Psoas muscle (tissue), 8 donors: Measurements from ENCODE around the gene DMBX1. TPM values are rescaled to one million over a fixed set of nuclear protein-coding genes. Genes with fewer than 3 reads are reported as not detected.

ENCODE experiments used
- ATAC-seq, 4 donors: fragments of 200-7000 bp; cut with Tn5 transposase; one replicate each; pipeline ENCODE4 v1.9.1; 2020; ENCODE audit warnings: moderate library complexity in 3 of 4, mild to moderate bottlenecking in 2 of 4
- DNase-seq, 2 donors: peaks; one replicate each; pipeline ENCODE4 v3.0.0-alpha.2; 2020
- H3K27ac ChIP-seq: fragments of 200-600 bp; one replicate; pipeline ENCODE4 v1.8.0; 2022
- H3K27me3 ChIP-seq, 3 donors: fragments of 200-600 bp in 1 of 3; one replicate each; pipeline versions ENCODE4 v1.6.1 to v1.8.0; 2013 to 2022; ENCODE audit warnings: low read length in 2 of 3, mild to moderate bottlenecking in 2 of 3, moderate library complexity in 1 of 3; ENCODE audit not compliant: insufficient read depth in 3 of 3
- H3K36me3 ChIP-seq, 2 donors: fragments of 200-600 bp in 1 of 2; one replicate each; pipeline versions ENCODE4 v1.6.1 to v1.8.0; 2013 to 2022; ENCODE audit warnings: low read depth in 1 of 2, mild to moderate bottlenecking in 1 of 2, moderate library complexity in 1 of 2; ENCODE audit not compliant: insufficient read depth in 1 of 2
- H3K4me1 ChIP-seq: fragments of 200-600 bp; one replicate; pipeline ENCODE4 v1.8.0; 2022
- H3K4me3 ChIP-seq: fragments of 200-600 bp; one replicate; pipeline ENCODE4 v1.8.0; 2022; ENCODE audit warnings: mild to moderate bottlenecking
- H3K9me3 ChIP-seq: fragments of 200-600 bp; one replicate; pipeline ENCODE4 v1.8.0; 2022
- CTCF ChIP-seq: fragments of 200-600 bp; IDR thresholded peaks from one replicate; pipeline ENCODE4 v1.8.0; 2022; ENCODE audit warnings: antibody characterized with exemption
- WGBS, 3 donors: extraction: QIAGEN DNeasy Blood & Tissue Kit; methylation state at CpG; one replicate each; pipeline versions ENCODE4 v1.1.6 to v1.1.7; 2013; 5-methylcytosine and 5-hydroxymethylcytosine counted together
- intact Hi-C, 2 donors: fragments of 100-400 bp; cut with DNase I; formaldehyde crosslinking; loops; one replicate each; pipeline versions ENCODE4 v1.11.0 to v1.14.2; 2022
- long read RNA-seq, 2 donors: library from polyadenylated mRNA; unstranded; transcript quantifications; one replicate each; pipeline ENCODE4 v2.0.0, GENCODE V29; 2021
- polyA plus RNA-seq, 3 donors: library from polyadenylated mRNA; stranded (reverse); fragments of 200-250 nt; gene quantifications; one replicate each; pipeline ENCODE4 v1.2.3, GENCODE V29; 2013
- total RNA-seq, 4 donors: library from RNA; stranded (reverse); fragmentation: NEBNext Ultra II Directional in 2 of 4; extraction: Animal tissue kit (Norgen Biotek cat#: 25700) in 2 of 4; gene quantifications; one replicate each; pipeline versions ENCODE4 v1.2.1 to v1.2.4, GENCODE V29; 2021 to 2023
- donor health status: healthy with polysubstance abuse.
- donor health status: DM: no; HTN: no; CAD: no; lungs with moderate emphysema.
- donor health status: Bipolar disorder and iron deficiency.
- donor health status: healthy.
- donor health status: DM: yes; HTN: yes; CAD: no.
- donor health status: DM: no; HTN: no; CAD: no.
- donor health status: DM: no; HTN: no; CAD: no.
- donor health status: DM: yes; HTN: yes; CAD: no.

DMBX1 gene
- not detected for total RNA-seq
- not detected for polyA plus RNA-seq
- long read RNA-seq, donor 1: 0 reads
- long read RNA-seq, donor 2: 0 reads

GRCh38 chr1:46489638-46490405 lies at the start of gene DMBX1:
Gene DMBX1 (plus strand): TSS chr1:46489836. CDS start chr1:46507011, 17,175 bp downstream.
- WGBS, 3 donors: 1 to 3% (median 1%) methylated on average over 55 to 74 of the region's 74 CpGs
- TF ChIP-seq CTCF: no peak
- Histone ChIP-seq H3K4me3 (peak within 1 kb of the TSS; percentile 64), H3K4me1 (peaks cover 22% of the 10 kb centered on the region), H3K27me3 (peaks cover 0 to 93% (median 54%) of the 10 kb centered on the region in 3 donors), H3K36me3 (no peaks in the 10 kb centered on the region), H3K9me3 (no peaks in the 10 kb centered on the region), H3K27ac (no peak within 1 kb of the TSS)
- intact Hi-C loops: no loop called here
- DNase-seq: peak; percentile 39 to 61
- peak; percentile 66 to 89 (median 76) for ATAC-seq

GRCh38 chr1:46440478-46440877 lies 49.2 kb upstream of the DMBX1 start:
- ATAC-seq (no peak), DNase-seq (no peak)
- Histone ChIP-seq H3K36me3 (no peaks in the 10 kb centered on the region), H3K27me3 (no peaks in the 10 kb centered on the region), H3K27ac (no peak overlapping the region), H3K9me3 (no peaks in the 10 kb centered on the region), H3K4me3 (no peak overlapping the region), H3K4me1 (no peaks in the 10 kb centered on the region)
- no peak for TF ChIP-seq CTCF
- WGBS, 3 donors: 87 to 90% (median 88%) methylated on average over 2 of the region's 2 CpGs
- intact Hi-C loops: no loop called here

- peak; percentile 84 for TF ChIP-seq CTCF
- H3K9me3 ChIP-seq: no peaks in the 10 kb centered on the region
- peak overlapping the region; percentile 37 for H3K4me3 ChIP-seq
- WGBS, 3 donors: 9 to 11% (median 11%) methylated on average over 25 of the region's 25 CpGs
- no peak overlapping the region for H3K27ac ChIP-seq
- H3K27me3 ChIP-seq: peaks cover 0 to 7% (median under 1%) of the 10 kb centered on the region in 3 donors
- no peaks in the 10 kb centered on the region for H3K4me1 ChIP-seq
- ATAC-seq: peak; percentile 75 to 89 (median 84)
- H3K36me3 ChIP-seq: no peaks in the 10 kb centered on the region
- peak; percentile 77 to 82 for DNase-seq
- intact Hi-C loops: no loop called here
These were observed 47.1 kb upstream of the DMBX1 start for GRCh38 chr1:46442317-46443161.

- intact Hi-C loops: no loop called here
- H3K27me3 ChIP-seq: peaks cover 0 to 26% (median 8%) of the 10 kb centered on the region in 3 donors
- H3K27ac ChIP-seq: no peak overlapping the region
- H3K36me3 ChIP-seq: no peaks in the 10 kb centered on the region
- TF ChIP-seq CTCF: no peak
- H3K4me1 ChIP-seq: no peaks in the 10 kb centered on the region
- WGBS, 3 donors: 74 to 80% (median 80%) methylated on average over 3 of the region's 3 CpGs
- no peak overlapping the region for H3K4me3 ChIP-seq
- ATAC-seq (no peak), DNase-seq (no peak)
- no peaks in the 10 kb centered on the region for H3K9me3 ChIP-seq
These were observed 45.2 kb upstream of the DMBX1 start for GRCh38 chr1:46444466-46444865.
